OCI-LY1 (cell line): ENCODE results near the gene OGG1.

ENCODE experiments used
- H2AFZ ChIP-seq: fragments of 200-600 bp; sonication (generic), shearing (Covaris generic); 2 replicates; pipeline ENCODE4 v1.6.0; 2014; ENCODE audit warnings: antibody characterized with exemption, mild to moderate bottlenecking, low read length
- H3F3A ChIP-seq: fragments of 200-600 bp; sonication (generic), shearing (Covaris generic); 2 replicates; pipeline ENCODE4 v1.6.0; 2014; ENCODE audit warnings: mild to moderate bottlenecking, antibody characterized with exemption, low read length, moderate library complexity; ENCODE audit not compliant: insufficient read depth
- H3K27ac ChIP-seq: fragments of 200-600 bp; sonication (generic); 2 replicates; pipeline ENCODE4 v1.5.1; 2014; ENCODE audit warnings: low read length, mixed run types, mild to moderate bottlenecking, low read depth; ENCODE audit not compliant: poor library complexity, severe bottlenecking
- H3K27me3 ChIP-seq: fragments of 200-600 bp; sonication (generic); 2 replicates; pipeline ENCODE4 v1.6.0; 2014; ENCODE audit warnings: antibody characterized with exemption, mild to moderate bottlenecking, low read length, moderate library complexity; ENCODE audit not compliant: insufficient read depth
- H3K36me3 ChIP-seq: fragments of 200-600 bp; sonication (generic); 2 replicates; pipeline ENCODE4 v1.6.1; 2014; ENCODE audit warnings: mild to moderate bottlenecking, antibody characterized with exemption, low read length, moderate library complexity, mixed read lengths; ENCODE audit not compliant: insufficient read depth
- H3K4me1 ChIP-seq: fragments of 200-600 bp; sonication (generic); 2 replicates; pipeline ENCODE4 v1.5.1; 2014; ENCODE audit warnings: mild to moderate bottlenecking, low read length, moderate library complexity; ENCODE audit not compliant: insufficient read depth, severe bottlenecking
- H3K4me2 ChIP-seq: fragments of 200-600 bp; sonication (generic), shearing (Covaris generic); 2 replicates; pipeline ENCODE4 v1.6.1; 2014; ENCODE audit warnings: low read length
- H3K4me3 ChIP-seq: fragments of 200-600 bp; sonication (generic); 2 replicates; pipeline ENCODE4 v1.5.1; 2014; ENCODE audit warnings: low read length, low read depth, mild to moderate bottlenecking, mixed read lengths; ENCODE audit not compliant: poor library complexity, severe bottlenecking
- H3K79me2 ChIP-seq: fragments of 200-600 bp; shearing (Covaris generic); 2 replicates; pipeline ENCODE4 v1.6.1; 2016; ENCODE audit warnings: mixed run types, low read length, mixed read lengths; ENCODE audit not compliant: insufficient read depth
- H3K9ac ChIP-seq: fragments of 200-600 bp; sonication (generic), shearing (Covaris generic); 2 replicates; pipeline ENCODE4 v1.6.1; 2014; ENCODE audit warnings: mild to moderate bottlenecking, low read length, mixed read lengths
- H3K9me2 ChIP-seq: fragments of 200-600 bp; sonication (generic), shearing (Covaris generic); 2 replicates; pipeline ENCODE4 v1.6.1; 2014; ENCODE audit warnings: low read depth, mild to moderate bottlenecking, low read length, mixed read lengths
- H3K9me3 ChIP-seq: fragments of 200-600 bp; shearing (Covaris generic); 2 replicates; pipeline ENCODE4 v1.6.1; 2014; ENCODE audit warnings: low read length, mixed read lengths
- H4K20me1 ChIP-seq: fragments of 200-600 bp; sonication (generic), shearing (Covaris generic); 2 replicates; pipeline ENCODE4 v1.6.0; 2016; ENCODE audit warnings: mild to moderate bottlenecking, low read length; ENCODE audit not compliant: insufficient read depth
- CTCF ChIP-seq: fragments of 200-600 bp; sonication (generic), shearing (Covaris generic); IDR thresholded peaks from 2 replicates; pipeline ENCODE4 v1.5.1; 2017; ENCODE audit warnings: mild to moderate bottlenecking, antibody characterized with exemption, low read length, moderate library complexity, mixed read lengths
- EZH2 ChIP-seq: fragments of 200-600 bp; sonication (generic), shearing (Covaris generic); IDR thresholded peaks from 2 replicates; pipeline ENCODE4 v1.8.0; 2017; ENCODE audit warnings: borderline replicate concordance, mixed run types, mild to moderate bottlenecking, antibody characterized with exemption, low read length, moderate library complexity, mixed read lengths

The OGG1 gene

GRCh38 chr3:9767418-9767817 lies 17.7 kb downstream of the OGG1 start:
- Histone ChIP-seq H3K79me2 (no peaks in the 10 kb centered on the region), H3K9me3 (no peaks in the 10 kb centered on the region), H3K27ac (no peak overlapping the region), H3K4me3 (no peak overlapping the region), H4K20me1 (no peaks in the 10 kb centered on the region), H3K9ac (no peak overlapping the region), H3K36me3 (no peaks in the 10 kb centered on the region), H3K4me2 (no peak overlapping the region), H2AFZ (no peak overlapping the region), H3F3A (0 out of 2 replicates have a peak, but pooled peaks cover 3% of the 10 kb centered on the region), H3K4me1 (peaks cover 8% of the 10 kb centered on the region), H3K27me3 (no peaks in the 10 kb centered on the region), H3K9me2 (no peaks in the 10 kb centered on the region)
- TF ChIP-seq EZH2 (no peak), CTCF (no peak)

DNA sequence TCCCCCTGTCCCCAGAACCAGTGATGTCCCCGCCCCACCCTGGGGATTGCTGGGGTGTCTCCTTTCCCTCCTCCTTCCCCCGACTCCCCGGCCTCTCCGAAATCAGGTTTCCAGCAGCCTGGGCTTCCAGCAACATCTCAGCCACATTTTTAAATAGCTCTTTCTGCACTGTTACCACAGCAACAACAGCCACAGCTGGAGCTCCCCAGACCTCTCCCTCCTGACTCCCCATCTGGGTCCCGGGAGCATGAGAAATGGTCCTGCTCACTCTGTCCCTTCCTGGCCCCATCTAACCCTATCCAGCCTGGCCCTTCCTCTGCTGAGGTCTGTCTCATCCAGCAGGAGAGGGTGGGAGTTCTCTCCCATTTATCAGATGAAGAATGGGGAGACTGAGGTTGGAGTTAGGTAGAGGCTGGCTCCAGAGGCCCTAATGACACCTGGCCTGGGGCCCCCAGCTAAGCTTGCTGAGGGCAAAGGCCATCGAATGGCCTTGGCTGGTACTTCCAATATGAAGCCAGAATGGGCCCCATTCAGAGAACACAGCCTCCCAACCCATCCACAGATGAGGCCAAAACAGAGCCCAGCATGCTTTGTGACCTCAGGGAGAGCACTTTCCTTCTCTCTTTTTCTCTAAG lies 18.5 kb downstream of the OGG1 start:
- no peak overlapping the region for H3K4me3 ChIP-seq
- no peak for TF ChIP-seq CTCF
- TF ChIP-seq EZH2, result no peak
- no peaks in the 10 kb centered on the region for H3K36me3 ChIP-seq
- no peaks in the 10 kb centered on the region for H3K9me3 ChIP-seq
- no peak overlapping the region for H3K4me2 ChIP-seq
- no peak overlapping the region for H3K9ac ChIP-seq
- H3F3A ChIP-seq, result 0 out of 2 replicates have a peak, but pooled peaks cover 3% of the 10 kb centered on the region
- H3K79me2 ChIP-seq, result no peaks in the 10 kb centered on the region
- H2AFZ ChIP-seq, result no peak overlapping the region
- H4K20me1 ChIP-seq, result no peaks in the 10 kb centered on the region
- H3K4me1 ChIP-seq, result peaks cover 8% of the 10 kb centered on the region
- H3K9me2 ChIP-seq, result no peaks in the 10 kb centered on the region
- H3K27me3 ChIP-seq, result no peaks in the 10 kb centered on the region
- no peak overlapping the region for H3K27ac ChIP-seq

DNA sequence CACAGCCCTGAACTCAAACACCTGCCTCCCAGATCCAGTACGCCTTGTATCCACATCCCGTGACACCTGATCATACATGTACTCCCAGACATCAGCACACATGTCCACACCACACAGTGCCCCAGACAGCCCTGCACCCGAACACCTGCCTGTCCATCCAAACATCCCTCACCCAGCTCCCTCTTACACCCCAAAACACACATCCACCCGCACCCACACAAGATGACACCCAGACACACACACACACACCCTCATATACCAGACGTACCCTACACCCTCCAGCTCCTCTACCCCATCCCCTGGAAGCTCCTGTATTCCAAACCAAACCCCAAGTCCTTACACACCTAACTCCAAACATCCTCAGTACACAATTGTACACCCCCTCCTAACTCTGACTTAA lies 19.3 kb downstream of the OGG1 start:
- H3K36me3 ChIP-seq, result no peaks in the 10 kb centered on the region
- H3K27me3 ChIP-seq, result no peaks in the 10 kb centered on the region
- no peak for TF ChIP-seq CTCF
- no peak for TF ChIP-seq EZH2
- H3K4me2 ChIP-seq, result no peak overlapping the region
- peaks cover 8% of the 10 kb centered on the region for H3K4me1 ChIP-seq
- no peaks in the 10 kb centered on the region for H3K9me2 ChIP-seq
- 0 out of 2 replicates have a peak, but pooled peaks cover 3% of the 10 kb centered on the region for H3F3A ChIP-seq
- H2AFZ ChIP-seq, result no peak overlapping the region
- no peaks in the 10 kb centered on the region for H4K20me1 ChIP-seq
- no peak overlapping the region for H3K27ac ChIP-seq
- H3K4me3 ChIP-seq, result no peak overlapping the region
- H3K79me2 ChIP-seq, result no peaks in the 10 kb centered on the region
- H3K9ac ChIP-seq, result no peak overlapping the region
- H3K9me3 ChIP-seq, result no peaks in the 10 kb centered on the region
